Mesendoderm (in vitro differentiated cells): ENCODE data around the gene PLPPR3. TPM values are rescaled to one million over a fixed set of nuclear protein-coding genes. Genes with fewer than 3 reads are reported as not detected.

Experiments used
- DNase-seq: peaks from one replicate; pipeline ENCODE4 v3.0.0; 2013
- H2AK5ac ChIP-seq: 2 replicates; pipeline ENCODE4 v1.6.1; 2013; ENCODE audit warnings: low read length, inconsistent platforms
- H2BK120ac ChIP-seq: 2 replicates; pipeline ENCODE4 v1.6.1; 2013; ENCODE audit warnings: low read depth, mild to moderate bottlenecking, low read length, moderate library complexity, mixed read lengths
- H2BK15ac ChIP-seq: replicated peaks from 2 replicates; pipeline ENCODE4 v1.6.1; 2013; ENCODE audit warnings: low read depth, mild to moderate bottlenecking, moderate library complexity
- H2BK5ac ChIP-seq: 2 replicates; pipeline ENCODE4 v1.6.1; 2013; ENCODE audit warnings: low read length, inconsistent platforms
- H3K18ac ChIP-seq: 2 replicates; pipeline ENCODE4 v1.6.1; 2013; ENCODE audit warnings: mild to moderate bottlenecking, low read length, mixed read lengths
- H3K23ac ChIP-seq: one replicate; pipeline ENCODE4 v1.6.1; 2013; ENCODE audit warnings: low read length
- H3K27ac ChIP-seq: 2 replicates; pipeline ENCODE4 v1.5.1; 2013; ENCODE audit warnings: low read depth, mild to moderate bottlenecking, inconsistent platforms, low read length, moderate library complexity
- H3K27me3 ChIP-seq: 2 replicates; pipeline ENCODE4 v1.6.1; 2013; ENCODE audit warnings: low read length, control low read depth, mild to moderate bottlenecking, inconsistent platforms; ENCODE audit not compliant: insufficient read depth, poor library complexity
- H3K36me3 ChIP-seq: 2 replicates; pipeline ENCODE4 v1.6.1; 2013; ENCODE audit warnings: low read length, inconsistent platforms; ENCODE audit not compliant: control insufficient read depth, insufficient read depth
- H3K4ac ChIP-seq: one replicate; pipeline ENCODE4 v1.6.1; 2013; ENCODE audit warnings: low read depth, mild to moderate bottlenecking, low read length, moderate library complexity
- H3K4me1 ChIP-seq: 2 replicates; pipeline ENCODE4 v1.6.1; 2013; ENCODE audit warnings: low read depth, low read length, inconsistent platforms; ENCODE audit not compliant: control insufficient read depth
- H3K4me2 ChIP-seq: 2 replicates; pipeline ENCODE4 v1.6.1; 2013; ENCODE audit warnings: low read length
- H3K4me3 ChIP-seq: 2 replicates; pipeline ENCODE4 v1.5.1; 2013; ENCODE audit warnings: mild to moderate bottlenecking, low read length
- H3K56ac ChIP-seq: one replicate; pipeline ENCODE4 v1.6.1; 2013; ENCODE audit warnings: low read length
- H3K79me1 ChIP-seq: 2 replicates; pipeline ENCODE4 v1.6.1; 2013; ENCODE audit warnings: low read length, inconsistent platforms
- H3K79me2 ChIP-seq: 2 replicates; pipeline ENCODE4 v1.6.1; 2013; ENCODE audit warnings: mild to moderate bottlenecking, low read length; ENCODE audit not compliant: control insufficient read depth, insufficient read depth
- H3K9ac ChIP-seq: 2 replicates; pipeline ENCODE4 v1.6.1; 2013; ENCODE audit warnings: low read length, inconsistent platforms
- H4K5ac ChIP-seq: one replicate; pipeline ENCODE4 v1.6.1; 2013; ENCODE audit warnings: low read length
- H4K8ac ChIP-seq: one replicate; pipeline ENCODE4 v1.6.1; 2013; ENCODE audit warnings: low read depth, mild to moderate bottlenecking, control low read depth, low read length, moderate library complexity
- WGBS: extraction: QIAGEN DNeasy Blood & Tissue Kit; methylation state at CpG from one replicate; pipeline ENCODE4 v1.1.7; 2013; ENCODE audit warnings: low lambda C conversion rate, missing lambda C conversion rate; ENCODE audit not compliant: insufficient coverage; ENCODE audit errors: extremely low coverage; 5-methylcytosine and 5-hydroxymethylcytosine counted together
- small RNA-seq: library from polyadenylated mRNA; stranded (forward); fragments of <200 nt; extraction: miRNeasy Mini kit (QIAGEN cat#:217004); gene quantifications from one replicate; pipeline ENCODE3, GENCODE V24; 2013; ENCODE audit not compliant: insufficient read depth

Gene PLPPR3

GRCh38 chr19:763869-764268 lies 57.9 kb downstream of the PLPPR3 start:
- H2BK5ac ChIP-seq: no peak overlapping the region

DNA sequence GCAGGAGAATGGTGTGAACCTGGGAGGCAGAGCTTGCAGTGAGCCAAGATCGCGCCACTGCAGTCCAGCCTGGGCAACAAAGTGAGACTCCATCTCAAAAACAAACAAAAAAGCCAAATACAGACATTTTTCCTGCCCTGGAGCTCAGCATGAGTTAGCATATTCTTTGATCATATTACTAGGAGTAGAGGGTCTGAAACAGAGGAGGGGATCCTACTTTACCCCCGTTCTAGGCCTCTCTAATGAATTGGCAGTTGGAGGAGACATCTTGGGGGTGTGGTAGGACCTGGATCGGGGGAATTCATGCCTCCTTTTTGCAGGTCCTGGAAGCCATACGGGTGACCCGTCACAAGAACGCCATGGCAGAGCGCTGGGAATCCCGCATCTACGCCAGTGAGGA lies 58.6 kb downstream of the PLPPR3 start:
- H2BK5ac ChIP-seq: no peak overlapping the region
- H3K4me3 ChIP-seq: no peak overlapping the region
- no CpG with 5 or more reads among the region's 10 CpGs for WGBS

More at GRCh38 chr19:763869-764268, 57.9 kb downstream of the PLPPR3 start:
- Histone ChIP-seq H3K27me3 (no peaks in the 10 kb centered on the region), H3K79me1 (no peaks in the 10 kb centered on the region), H2BK15ac (no peak overlapping the region), H2BK120ac (no peak overlapping the region), H4K8ac (no peak overlapping the region), H3K4ac (no peak overlapping the region), H3K4me2 (no peak overlapping the region), H3K9ac (no peak overlapping the region), H3K36me3 (no peaks in the 10 kb centered on the region), H2AK5ac (no peak overlapping the region), H3K79me2 (no peaks in the 10 kb centered on the region), H3K27ac (no peak overlapping the region), H3K56ac (no peak overlapping the region), H4K5ac (no peak overlapping the region), H3K23ac (no peak overlapping the region), H3K18ac (no peak overlapping the region), H3K4me3 (no peak overlapping the region), H3K4me1 (no peaks in the 10 kb centered on the region)
- no CpG with 5 or more reads among the region's 6 CpGs for WGBS
- DNase-seq: no peak

More for the DNA sequence above, 58.6 kb downstream of the PLPPR3 start:
- H3K27me3 ChIP-seq: no peaks in the 10 kb centered on the region
- H3K23ac ChIP-seq: no peak overlapping the region
- H4K5ac ChIP-seq: no peak overlapping the region
- H2BK120ac ChIP-seq: no peak overlapping the region
- no peaks in the 10 kb centered on the region for H3K79me2 ChIP-seq
- no peaks in the 10 kb centered on the region for H3K36me3 ChIP-seq
- no peak overlapping the region for H3K27ac ChIP-seq
- no peak overlapping the region for H3K9ac ChIP-seq
- H2AK5ac ChIP-seq: no peak overlapping the region
- no peak overlapping the region for H2BK15ac ChIP-seq
- H3K4me2 ChIP-seq: no peak overlapping the region
- no peak overlapping the region for H3K18ac ChIP-seq
- no peak for DNase-seq
- no peak overlapping the region for H4K8ac ChIP-seq
- no peak overlapping the region for H3K4ac ChIP-seq
- H3K4me1 ChIP-seq: no peaks in the 10 kb centered on the region
- no peaks in the 10 kb centered on the region for H3K79me1 ChIP-seq
- no peak overlapping the region for H3K56ac ChIP-seq

Small RNAs within 50 kb of the gene (small RNA-seq; reads per million reads assigned to genes)
- gene MIR3187: not detected
